Muscle of leg (tissue), 11 donors: ENCODE results near the gene PIWIL1. TPM values are rescaled to one million over a fixed set of nuclear protein-coding genes. Genes with fewer than 3 reads are reported as not detected.

Source experiments
- DNase-seq: peaks from one replicate; pipeline ENCODE4 v3.0.0; 2013
- H3K27ac ChIP-seq: one replicate; pipeline ENCODE4 v1.5.1; 2013; ENCODE audit warnings: mild to moderate bottlenecking, low read length, control low read depth
- H3K27me3 ChIP-seq: one replicate; pipeline ENCODE4 v1.6.1; 2013; ENCODE audit warnings: low read length; ENCODE audit not compliant: control insufficient read depth, insufficient read depth
- H3K36me3 ChIP-seq: one replicate; pipeline ENCODE4 v1.6.1; 2013; ENCODE audit warnings: low read length; ENCODE audit not compliant: control insufficient read depth, insufficient read depth
- H3K4me1 ChIP-seq: one replicate; pipeline ENCODE4 v1.6.1; 2013; ENCODE audit warnings: low read length; ENCODE audit not compliant: control insufficient read depth, insufficient read depth
- H3K4me3 ChIP-seq: one replicate; pipeline ENCODE4 v1.5.1; 2013; ENCODE audit warnings: low read length, control low read depth
- H3K9me3 ChIP-seq: replicated peaks from 2 replicates; pipeline ENCODE4 v1.6.1; 2013; ENCODE audit warnings: low read depth, low read length; ENCODE audit not compliant: control insufficient read depth
- WGBS: methylation state at CpG from one replicate; pipeline ENCODE4 v1.1.5; 2013; ENCODE audit warnings: missing lambda C conversion rate; ENCODE audit not compliant: insufficient coverage; 5-methylcytosine and 5-hydroxymethylcytosine counted together
- polyA plus RNA-seq, 8 donors: library from polyadenylated mRNA; unstranded; fragments of 120-200 nt; gene quantifications; one replicate each; pipeline versions ENCODE4 v1.2.1 to v1.2.3, GENCODE V29; 2013; ENCODE audit warnings: inconsistent platforms in 1 of 8, low replicate concordance in 1 of 8; ENCODE audit not compliant: insufficient read length in 8 of 8, insufficient read depth in 1 of 8
- total RNA-seq: library from RNA; stranded (reverse); fragments of 120-200 nt; gene quantifications from one replicate; pipeline ENCODE4 v1.2.4, GENCODE V29; 2013

Gene PIWIL1
- total and polyA plus RNA-seq, 9 donors = 0.04 to 0.28 (median 0.09) TPM; not detected in 5

- H3K27ac ChIP-seq = no peak overlapping the region
- WGBS = no CpG with 5 or more reads among the region's 8 CpGs
- H3K27me3 ChIP-seq = no peaks in the 10 kb centered on the region
- H3K36me3 ChIP-seq = no peaks in the 10 kb centered on the region
- no peak for DNase-seq
- peaks cover 15% of the 10 kb centered on the region for H3K4me1 ChIP-seq
- H3K4me3 ChIP-seq = no peak overlapping the region
- H3K9me3 ChIP-seq = no peaks in the 10 kb centered on the region
Observed at GRCh38 chr12:130303781-130304180, 33.9 kb upstream of the PIWIL1 start.

GRCh38 chr12:130307859-130308258 lies 29.8 kb upstream of the PIWIL1 start:
- Histone ChIP-seq H3K36me3 (no peaks in the 10 kb centered on the region), H3K4me1 (peaks cover 4% of the 10 kb centered on the region), H3K27ac (no peak overlapping the region), H3K27me3 (peaks cover 3% of the 10 kb centered on the region), H3K9me3 (no peaks in the 10 kb centered on the region), H3K4me3 (no peak overlapping the region)
- no peak for DNase-seq
- 83% methylated on average over 13 of the region's 14 CpGs for WGBS

DNA sequence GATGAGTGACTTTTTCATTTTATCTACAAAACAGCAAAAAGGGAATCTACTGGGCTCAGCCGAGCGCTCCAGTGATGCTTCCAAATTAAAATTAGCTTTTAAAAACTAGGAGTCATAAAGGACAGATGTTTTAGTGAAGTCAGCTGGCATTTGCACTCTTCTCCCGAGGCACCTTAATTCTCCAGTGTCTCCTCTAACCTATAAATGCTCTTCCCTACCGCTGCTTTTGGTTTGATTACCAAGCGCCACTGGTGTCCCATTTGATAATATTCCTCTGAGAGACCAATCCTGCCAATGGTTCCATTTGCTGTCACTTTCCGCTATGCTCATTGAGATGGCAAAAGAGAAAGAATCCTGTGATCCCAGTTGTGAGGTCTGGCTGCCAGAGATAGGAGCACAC lies 29.3 kb upstream of the PIWIL1 start:
- Histone ChIP-seq H3K4me3 (no peak overlapping the region), H3K4me1 (peaks cover 9% of the 10 kb centered on the region), H3K27ac (no peak overlapping the region), H3K36me3 (no peaks in the 10 kb centered on the region), H3K9me3 (no peaks in the 10 kb centered on the region), H3K27me3 (peaks cover 3% of the 10 kb centered on the region)
- DNase-seq = no peak
- 64% methylated on average over 3 of the region's 6 CpGs for WGBS

- H3K36me3 ChIP-seq = no peaks in the 10 kb centered on the region
- 52% methylated on average over 3 of the region's 3 CpGs for WGBS
- no peaks in the 10 kb centered on the region for H3K9me3 ChIP-seq
Observed at GRCh38 chr12:130316251-130316650, 21.4 kb upstream of the PIWIL1 start.

DNA sequence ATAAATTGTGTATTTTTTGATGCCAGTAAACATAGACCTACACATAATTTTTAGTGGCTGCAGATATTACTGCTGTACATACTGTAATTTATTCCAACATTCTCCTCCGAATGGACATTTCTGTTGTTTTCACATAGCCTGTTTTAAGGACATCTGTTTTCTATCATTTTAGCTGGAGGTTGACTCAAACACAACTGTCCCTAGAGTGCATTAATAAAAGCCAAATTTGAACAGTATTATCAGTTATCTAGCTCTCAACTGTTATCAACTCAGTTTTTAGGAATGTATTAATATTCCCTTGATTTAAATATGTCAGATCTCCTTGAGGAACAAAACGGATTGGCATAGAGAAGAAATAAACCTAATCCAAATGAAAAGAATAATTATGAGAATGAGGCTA lies 17.2 kb upstream of the PIWIL1 start:
- Histone ChIP-seq H3K27me3 (no peaks in the 10 kb centered on the region), H3K27ac (no peak overlapping the region), H3K4me1 (peaks cover 12% of the 10 kb centered on the region), H3K36me3 (no peaks in the 10 kb centered on the region), H3K4me3 (no peak overlapping the region), H3K9me3 (no peaks in the 10 kb centered on the region)
- DNase-seq = peak; percentile 73
- no CpG with 5 or more reads among the region's 2 CpGs for WGBS

More at GRCh38 chr12:130316251-130316650, 21.4 kb upstream of the PIWIL1 start:
- Histone ChIP-seq H3K27me3 (no peaks in the 10 kb centered on the region), H3K4me3 (no peak overlapping the region), H3K27ac (no peak overlapping the region), H3K4me1 (peaks cover 22% of the 10 kb centered on the region)
- no peak for DNase-seq

- peaks cover 2% of the 10 kb centered on the region for H3K27me3 ChIP-seq
- no peaks in the 10 kb centered on the region for H3K9me3 ChIP-seq
- 67% methylated on average over 1 of the region's 3 CpGs for WGBS
- no peak for DNase-seq
- no peak overlapping the region for H3K4me3 ChIP-seq
- peaks cover 8% of the 10 kb centered on the region for H3K4me1 ChIP-seq
- no peaks in the 10 kb centered on the region for H3K36me3 ChIP-seq
- H3K27ac ChIP-seq = no peak overlapping the region
Observed at GRCh38 chr12:130322263-130322662, 15.4 kb upstream of the PIWIL1 start.

DNA sequence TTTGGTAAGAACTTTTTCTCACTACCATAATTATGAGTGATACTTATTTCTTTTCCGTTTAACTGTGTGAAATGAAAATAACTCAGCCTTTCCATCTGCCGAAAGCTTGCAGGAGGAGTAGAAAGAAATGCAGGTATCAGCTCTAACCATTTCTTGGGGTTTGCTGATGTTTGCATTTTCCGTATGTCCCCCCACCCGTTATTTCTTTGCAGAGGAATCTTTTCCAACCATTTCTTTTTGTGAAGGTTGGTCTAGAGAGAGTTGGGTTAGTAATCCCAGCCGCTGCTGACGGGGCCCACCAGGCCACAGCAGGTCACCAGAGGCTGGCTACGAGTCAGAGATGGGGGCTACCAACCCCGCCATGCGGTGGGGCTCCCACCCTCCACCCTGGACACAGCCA lies 7.0 kb upstream of the PIWIL1 start:
- Histone ChIP-seq H3K36me3 (no peaks in the 10 kb centered on the region), H3K9me3 (no peaks in the 10 kb centered on the region), H3K27me3 (peaks cover 6% of the 10 kb centered on the region), H3K4me3 (no peak overlapping the region), H3K27ac (no peak overlapping the region), H3K4me1 (no peaks in the 10 kb centered on the region)
- DNase-seq = no peak
- 90% methylated on average over 2 of the region's 9 CpGs for WGBS

DNA sequence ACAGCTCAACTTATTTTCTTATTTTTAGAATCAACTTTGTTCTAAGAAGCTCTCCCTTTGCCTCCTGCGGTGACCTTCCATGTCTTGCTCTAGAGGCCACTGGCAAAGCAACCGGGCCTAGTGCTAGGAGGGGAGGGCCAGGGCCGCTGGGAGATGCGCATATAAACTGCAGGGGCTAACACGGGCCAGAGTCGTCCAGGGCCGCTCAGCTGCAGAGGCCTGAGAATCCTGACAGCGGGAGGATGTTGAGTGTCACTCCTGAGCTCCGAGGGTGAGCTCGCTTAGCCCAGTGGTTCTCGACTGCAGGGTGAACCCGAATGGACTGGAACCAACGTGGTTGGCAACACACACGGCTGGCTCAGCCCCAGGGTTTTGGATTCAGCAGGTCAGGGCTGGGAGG lies 6.5 kb upstream of the PIWIL1 start:
- H3K27ac ChIP-seq = no peak overlapping the region
- no peaks in the 10 kb centered on the region for H3K4me1 ChIP-seq
- no peaks in the 10 kb centered on the region for H3K9me3 ChIP-seq
- no peak overlapping the region for H3K4me3 ChIP-seq
- no peak for DNase-seq
- H3K36me3 ChIP-seq = no peaks in the 10 kb centered on the region
- WGBS = 74% methylated on average over 14 of the region's 14 CpGs
- peaks cover 4% of the 10 kb centered on the region for H3K27me3 ChIP-seq

- no peaks in the 10 kb centered on the region for H3K4me1 ChIP-seq
- no peaks in the 10 kb centered on the region for H3K36me3 ChIP-seq
- H3K9me3 ChIP-seq = no peaks in the 10 kb centered on the region
- DNase-seq = no peak
- H3K4me3 ChIP-seq = no peak overlapping the region
- WGBS = 61% methylated on average over 8 of the region's 10 CpGs
- no peak overlapping the region for H3K27ac ChIP-seq
- H3K27me3 ChIP-seq = peaks cover 10% of the 10 kb centered on the region
Observed at GRCh38 chr12:130333341-130333740, 4.3 kb upstream of the PIWIL1 start.

DNA sequence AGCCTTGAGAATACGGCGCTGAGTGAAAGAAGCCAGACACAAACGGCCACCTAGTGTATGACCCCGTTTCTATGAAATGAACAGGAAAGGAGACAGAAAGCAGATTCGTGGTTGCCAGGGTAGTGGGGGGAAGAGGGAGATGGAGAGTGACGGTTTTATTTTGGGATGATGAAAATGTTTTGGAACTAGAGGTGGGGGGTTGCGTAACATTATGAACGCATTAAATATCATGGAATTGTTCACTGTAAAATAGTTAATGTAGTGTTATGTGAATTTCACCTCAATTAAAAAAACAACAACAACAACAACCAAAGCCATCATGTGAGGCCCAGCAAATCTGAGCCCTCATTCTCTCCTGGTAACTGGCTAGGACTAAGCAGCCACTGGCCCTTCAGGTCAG lies 3.3 kb upstream of the PIWIL1 start:
- peaks cover 16% of the 10 kb centered on the region for H3K27me3 ChIP-seq

DNA sequence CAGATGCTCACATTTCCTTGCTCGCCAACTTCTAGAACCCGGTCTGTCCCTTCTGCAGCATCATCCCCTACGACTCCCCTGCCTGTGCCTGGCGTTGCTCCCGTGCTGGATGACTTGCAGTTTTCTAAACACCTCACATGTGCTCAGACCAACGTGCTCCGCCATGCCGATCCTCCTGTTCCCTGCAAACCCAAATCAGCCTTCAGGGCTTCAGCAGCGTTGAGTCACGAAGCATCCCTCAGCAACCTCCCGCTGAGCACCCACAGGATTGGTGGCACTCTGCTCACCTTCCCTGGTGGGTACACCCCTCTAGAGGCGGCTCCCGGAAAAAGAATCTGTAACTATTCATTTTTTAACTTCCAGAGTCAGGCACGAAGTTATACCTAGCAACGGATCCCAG lies 2.8 kb upstream of the PIWIL1 start:
- 61% methylated on average over 12 of the region's 15 CpGs for WGBS
- H3K9me3 ChIP-seq = no peaks in the 10 kb centered on the region
- no peak overlapping the region for H3K4me3 ChIP-seq
- H3K4me1 ChIP-seq = no peaks in the 10 kb centered on the region
- no peaks in the 10 kb centered on the region for H3K36me3 ChIP-seq
- no peak overlapping the region for H3K27ac ChIP-seq
- no peak for DNase-seq
- H3K27me3 ChIP-seq = peaks cover 22% of the 10 kb centered on the region

More for the DNA sequence above, 3.3 kb upstream of the PIWIL1 start:
- DNase-seq = no peak
- Histone ChIP-seq H3K4me1 (no peaks in the 10 kb centered on the region), H3K4me3 (no peak overlapping the region), H3K9me3 (no peaks in the 10 kb centered on the region), H3K36me3 (no peaks in the 10 kb centered on the region), H3K27ac (no peak overlapping the region)
- 60% methylated on average over 6 of the region's 8 CpGs for WGBS
